GM18526 (cell line): ENCODE results near the gene MAN2B2.

ENCODE experiments used
- POLR2A ChIP-seq: IDR thresholded peaks from 3 replicates; pipeline ENCODE4 v1.6.1; 2011; ENCODE audit not compliant: insufficient read length; ENCODE audit errors: extremely low read depth

Gene MAN2B2

GRCh38 chr4:6538111-6538510, 36.9 kb upstream of the MAN2B2 start:
- TF ChIP-seq POLR2A, result no peak

- TF ChIP-seq POLR2A, result no peak
Measured at GRCh38 chr4:6538575-6538974, 36.4 kb upstream of the MAN2B2 start.

GRCh38 chr4:6539009-6539764, 35.8 kb upstream of the MAN2B2 start:
- TF ChIP-seq POLR2A, result no peak

- TF ChIP-seq POLR2A, result no peak
Measured at GRCh38 chr4:6540879-6541278, 34.1 kb upstream of the MAN2B2 start.

- TF ChIP-seq POLR2A, result no peak
Measured at GRCh38 chr4:6541789-6542188, 33.2 kb upstream of the MAN2B2 start.

GRCh38 chr4:6542951-6543350, 32.0 kb upstream of the MAN2B2 start:
- TF ChIP-seq POLR2A, result no peak

- TF ChIP-seq POLR2A, result no peak
Measured at GRCh38 chr4:6546091-6546490, 28.9 kb upstream of the MAN2B2 start.

GRCh38 chr4:6546681-6547447, 28.1 kb upstream of the MAN2B2 start:
- no peak for TF ChIP-seq POLR2A

- TF ChIP-seq POLR2A, result no peak
Measured at GRCh38 chr4:6548201-6548881, 26.6 kb upstream of the MAN2B2 start.

- TF ChIP-seq POLR2A, result no peak
Measured at GRCh38 chr4:6548882-6549230, 26.1 kb upstream of the MAN2B2 start.

GRCh38 chr4:6549445-6549844, 25.5 kb upstream of the MAN2B2 start:
- no peak for TF ChIP-seq POLR2A

- no peak for TF ChIP-seq POLR2A
Measured at GRCh38 chr4:6549890-6550620, 24.9 kb upstream of the MAN2B2 start.

GRCh38 chr4:6550821-6551220, 24.2 kb upstream of the MAN2B2 start:
- TF ChIP-seq POLR2A, result no peak

- no peak for TF ChIP-seq POLR2A
Measured at GRCh38 chr4:6551660-6552059, 23.3 kb upstream of the MAN2B2 start.

- no peak for TF ChIP-seq POLR2A
Measured at GRCh38 chr4:6555519-6555918, 19.5 kb upstream of the MAN2B2 start.
